ENCODE measurements around the gene ELSPBP1.
"Not testable (repeated sequence)": the region's sequence is repeated elsewhere in the genome, so short reads cannot be mapped to it uniquely, and the experiment has no call there.

ELSPBP1 gene

DNA sequence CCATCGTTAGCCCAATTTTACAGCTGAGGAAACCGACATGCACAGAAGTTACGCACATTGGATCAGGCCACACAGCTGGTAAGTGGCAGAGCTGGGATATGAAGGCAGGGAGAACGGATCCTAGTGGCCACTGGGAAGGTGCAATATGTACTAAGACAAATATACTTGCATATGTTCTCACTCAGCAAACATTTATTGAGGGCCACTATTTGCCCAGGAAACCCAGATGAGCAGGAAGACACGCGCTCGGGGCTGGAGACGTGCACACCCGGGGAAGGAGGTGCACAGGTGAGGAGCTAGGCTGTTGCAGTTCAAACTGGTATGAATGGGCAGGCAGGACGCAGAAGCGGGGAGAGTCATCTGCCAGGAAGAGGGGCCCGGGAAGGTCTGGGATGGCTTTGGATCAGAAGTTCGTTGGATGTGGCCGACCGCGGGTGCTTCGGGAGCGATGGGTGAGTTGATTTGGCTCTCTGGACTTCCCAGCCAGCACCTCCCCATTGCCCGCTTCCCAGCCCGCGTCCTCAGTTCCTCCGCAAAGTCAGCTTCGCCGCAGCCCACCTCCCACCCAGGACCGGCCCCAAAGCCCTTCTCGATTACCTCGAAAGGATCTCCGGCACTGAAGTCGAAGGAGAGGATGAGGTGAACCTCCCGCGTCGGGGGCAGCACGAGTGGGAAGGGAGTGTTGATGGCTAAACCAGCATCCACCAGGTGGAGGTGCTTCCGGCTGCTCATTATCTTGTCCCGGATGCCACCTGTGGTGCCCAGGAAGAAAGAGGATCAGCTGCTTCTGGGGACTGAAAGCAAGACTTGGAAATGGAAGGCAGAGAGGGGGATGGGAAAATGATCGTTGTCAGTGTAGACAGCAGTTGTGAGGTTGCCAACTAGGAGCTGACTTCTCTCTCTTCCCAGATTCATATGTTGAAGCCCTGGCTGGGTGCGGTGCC, 67.2 kb downstream of the ELSPBP1 start:
- TF ChIP-seq, protein P1, sequence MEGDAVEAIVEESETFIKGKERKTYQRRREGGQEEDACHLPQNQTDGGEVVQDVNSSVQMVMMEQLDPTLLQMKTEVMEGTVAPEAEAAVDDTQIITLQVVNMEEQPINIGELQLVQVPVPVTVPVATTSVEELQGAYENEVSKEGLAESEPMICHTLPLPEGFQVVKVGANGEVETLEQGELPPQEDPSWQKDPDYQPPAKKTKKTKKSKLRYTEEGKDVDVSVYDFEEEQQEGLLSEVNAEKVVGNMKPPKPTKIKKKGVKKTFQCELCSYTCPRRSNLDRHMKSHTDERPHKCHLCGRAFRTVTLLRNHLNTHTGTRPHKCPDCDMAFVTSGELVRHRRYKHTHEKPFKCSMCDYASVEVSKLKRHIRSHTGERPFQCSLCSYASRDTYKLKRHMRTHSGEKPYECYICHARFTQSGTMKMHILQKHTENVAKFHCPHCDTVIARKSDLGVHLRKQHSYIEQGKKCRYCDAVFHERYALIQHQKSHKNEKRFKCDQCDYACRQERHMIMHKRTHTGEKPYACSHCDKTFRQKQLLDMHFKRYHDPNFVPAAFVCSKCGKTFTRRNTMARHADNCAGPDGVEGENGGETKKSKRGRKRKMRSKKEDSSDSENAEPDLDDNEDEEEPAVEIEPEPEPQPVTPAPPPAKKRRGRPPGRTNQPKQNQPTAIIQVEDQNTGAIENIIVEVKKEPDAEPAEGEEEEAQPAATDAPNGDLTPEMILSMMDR (IDR thresholded peaks at IDR 0.05; ENCODE audit: low read depth, low read length) = no peak
- no peak for DNase-seq (ENCODE audit: extremely low read depth, low read depth)

DNA sequence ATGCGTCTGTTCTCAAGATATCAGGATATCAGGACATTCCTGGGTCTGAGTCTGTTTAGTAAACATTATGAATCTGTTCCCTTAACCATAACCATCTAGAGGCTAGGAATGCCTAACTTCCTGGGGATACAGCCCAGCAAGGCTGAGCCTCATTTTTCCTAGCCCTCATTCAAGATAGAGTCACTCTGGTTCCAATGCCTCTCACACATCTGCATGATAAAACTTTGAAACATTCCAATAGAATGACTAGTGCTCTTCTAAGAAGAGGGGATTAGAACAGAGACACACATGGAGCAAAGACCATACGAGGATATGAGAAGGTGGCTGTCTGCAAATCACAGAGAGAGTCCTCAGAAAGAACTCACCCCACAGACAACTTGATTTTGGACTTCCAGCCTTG, 70.1 kb downstream of the ELSPBP1 start:
- DNase-seq (ENCODE audit: extremely low read depth, low read depth) = no peak
- TF ChIP-seq, protein P1 (IDR thresholded peaks at IDR 0.05; ENCODE audit: low read depth, low read length) = no peak

DNA sequence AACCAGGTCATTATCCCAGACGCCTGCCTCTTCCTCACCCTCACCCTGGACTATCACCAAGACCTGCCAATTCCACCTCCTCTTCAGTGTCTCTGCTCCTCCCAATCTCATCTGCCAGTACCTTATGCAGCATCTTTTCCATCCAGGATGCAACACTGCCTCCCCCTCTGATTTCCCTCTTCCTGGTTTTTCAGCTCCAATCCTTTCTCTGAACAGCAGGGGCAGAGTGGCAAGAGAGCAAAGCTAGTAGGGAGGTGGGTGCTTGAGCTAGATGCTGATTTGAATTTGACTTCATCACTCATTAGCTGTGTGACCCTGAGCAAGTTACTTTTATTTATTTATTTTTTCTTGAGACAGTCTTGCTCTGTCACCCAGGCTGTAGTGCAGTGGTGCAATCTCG, 75.0 kb downstream of the ELSPBP1 start:
- TF ChIP-seq, protein P1 (IDR thresholded peaks at IDR 0.05; ENCODE audit: low read depth, low read length) = no peak
- DNase-seq (ENCODE audit: extremely low read depth, low read depth) = no peak

DNA sequence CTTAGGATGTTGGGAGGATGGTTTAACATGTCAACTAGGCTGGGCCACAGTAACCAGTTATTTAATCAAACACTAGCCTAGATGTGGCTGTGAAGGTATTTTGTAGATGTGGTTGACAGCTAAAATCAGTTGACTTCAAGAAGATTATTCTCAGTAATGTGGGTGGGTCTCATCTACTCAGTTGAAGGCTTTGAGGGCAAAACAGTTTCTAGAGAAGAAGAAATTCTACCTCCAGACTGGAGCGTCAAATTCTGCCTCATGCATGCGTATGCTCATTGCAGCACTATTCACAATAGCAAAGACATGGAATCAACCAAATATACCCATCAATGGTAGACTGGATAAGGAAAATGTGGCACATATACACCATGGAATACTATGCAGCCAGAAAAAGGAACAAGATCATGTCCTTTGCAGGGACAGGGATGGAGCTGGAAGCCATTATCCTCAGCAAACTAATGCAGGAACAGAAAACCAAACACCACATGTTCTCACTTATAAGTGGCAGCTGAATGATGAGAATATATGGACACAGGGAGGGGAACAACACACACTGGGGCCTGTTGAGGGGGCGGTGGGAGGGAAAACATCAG, 75.8 kb downstream of the ELSPBP1 start:
- not testable (repeated sequence) for DNase-seq (ENCODE audit: extremely low read depth, low read depth)
